Stimulated activated CD4-positive, alpha-beta T cell treated with anti-CD3 and anti-CD28 coated beads, TNF-alpha, amount 100 ng/mL, for 48 hours (primary cell): ENCODE data around the gene LRRC72.
"Not testable (repeated sequence)": the region's sequence is repeated elsewhere in the genome, so short reads cannot be mapped to it uniquely, and the experiment has no call there.

ENCODE experiments used
- DNase-seq, 3 donors: peaks; one replicate each; pipeline ENCODE4 v3.0.0-alpha.2; 2020; ENCODE audit warnings: low read depth in 3 of 3

Gene LRRC72

DNA sequence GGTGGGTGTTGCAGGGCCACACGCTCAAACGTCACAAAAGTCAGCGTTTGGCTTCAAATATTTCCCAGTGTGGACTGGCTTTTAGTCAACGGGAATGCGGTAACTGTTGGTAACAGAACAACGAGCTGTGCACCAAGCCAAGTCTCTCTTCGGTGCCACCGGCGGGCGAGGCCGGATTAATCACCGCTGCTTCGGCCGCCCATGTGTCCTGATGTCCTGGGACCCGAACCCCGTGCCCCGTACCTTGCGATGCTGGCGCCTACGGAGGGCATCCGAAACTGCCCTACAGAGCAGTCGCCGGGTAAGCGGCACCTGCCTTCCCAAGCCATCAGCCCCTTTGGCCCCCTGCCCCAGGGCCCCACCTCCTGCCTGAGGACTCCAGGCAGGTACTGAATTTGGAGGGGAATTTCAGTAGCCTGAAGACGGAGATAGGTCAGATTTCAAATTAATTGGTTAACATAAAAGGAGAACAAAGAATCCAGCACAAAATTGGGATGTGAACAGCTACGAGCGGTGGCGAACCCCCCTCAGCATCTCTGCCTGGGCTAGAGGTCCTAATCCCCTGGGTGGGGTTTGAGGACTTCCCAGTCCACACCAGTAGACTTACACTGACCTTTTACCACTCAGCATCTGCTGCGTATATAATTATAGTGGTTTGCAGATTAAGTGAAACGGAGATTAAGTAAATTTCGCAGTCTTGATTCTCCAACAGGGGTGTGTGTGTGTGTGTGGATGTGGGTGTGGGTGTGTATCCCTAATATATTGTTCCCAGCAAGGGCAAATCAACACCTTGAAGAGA, at the start of gene LRRC72:
TSS of gene LRRC72 (plus strand) at position 84 of the 799 bp plus-strand sequence. CDS start at position 212, 128 bp downstream.
- no peak for DNase-seq

DNA sequence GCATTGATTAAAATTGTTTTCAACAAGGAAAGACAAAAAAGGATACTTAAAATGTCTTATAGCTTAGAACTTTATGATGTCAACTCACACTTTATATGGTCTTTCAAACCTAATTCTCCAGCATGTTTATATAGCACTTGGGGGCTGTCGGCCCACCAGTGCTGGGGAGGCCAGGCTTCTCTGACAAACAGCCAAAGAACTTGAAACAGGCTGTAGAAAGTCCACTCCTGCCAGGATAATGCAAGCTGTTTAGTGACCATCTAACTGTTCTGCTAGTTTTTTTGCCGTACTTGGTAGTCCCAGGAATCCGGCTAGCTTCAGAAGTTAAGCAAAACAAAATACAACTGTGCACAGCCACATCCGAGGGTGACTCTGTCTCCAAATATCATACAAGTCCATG, 47.5 kb upstream of the LRRC72 start:
- DNase-seq = no peak

DNA sequence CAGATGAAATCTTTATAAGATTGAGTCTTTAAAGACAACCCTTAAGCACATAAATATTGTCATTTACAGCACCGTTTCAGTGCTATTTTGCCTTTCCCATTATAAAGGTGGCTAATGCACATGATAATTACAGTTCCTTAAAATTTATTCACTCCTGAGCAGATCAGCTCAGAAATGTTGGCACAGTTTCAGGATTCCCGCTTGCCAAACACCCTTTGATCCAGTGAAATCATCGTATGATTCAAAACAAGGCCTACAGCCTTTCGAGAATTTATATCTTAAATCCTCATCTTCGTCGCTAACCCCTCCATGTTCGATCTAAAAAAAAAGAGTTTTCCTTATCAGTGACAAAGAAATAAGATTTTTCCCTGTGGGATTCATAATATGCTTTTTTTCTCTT, 47.0 kb upstream of the LRRC72 start:
- DNase-seq = no peak

DNA sequence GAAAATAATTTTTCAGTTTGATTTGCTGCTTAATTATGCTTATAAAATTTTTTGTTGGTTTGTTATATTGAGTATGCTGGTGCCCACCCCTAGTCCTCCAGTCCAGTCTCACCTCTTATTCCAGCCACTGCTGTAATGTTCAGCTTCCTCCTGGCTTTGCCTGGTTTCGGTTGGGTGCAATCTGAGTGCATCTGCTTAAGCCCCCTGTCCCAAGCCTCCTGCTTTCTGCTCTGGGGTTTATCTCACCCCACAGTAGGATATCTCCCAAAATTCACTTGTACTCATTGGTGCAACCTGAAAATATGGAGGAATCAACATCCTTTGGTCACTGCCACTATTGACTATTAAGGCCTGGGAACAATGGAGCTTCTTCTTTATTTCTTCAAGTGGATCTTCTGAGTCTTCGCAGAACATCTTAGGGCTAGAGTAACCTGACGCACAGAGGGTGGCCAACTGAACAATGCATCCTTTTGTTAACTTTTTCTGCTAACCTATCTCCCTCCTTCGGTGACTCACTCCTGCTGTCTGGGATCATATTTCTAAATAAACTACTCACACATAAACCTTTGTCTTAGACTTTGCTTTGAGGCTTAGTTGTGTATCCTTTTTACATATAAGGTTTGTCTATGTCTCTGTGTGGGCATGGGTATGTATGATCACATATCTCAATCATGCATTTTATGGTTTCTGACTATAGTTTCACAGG, 42.0 kb upstream of the LRRC72 start:
- no peak for DNase-seq

DNA sequence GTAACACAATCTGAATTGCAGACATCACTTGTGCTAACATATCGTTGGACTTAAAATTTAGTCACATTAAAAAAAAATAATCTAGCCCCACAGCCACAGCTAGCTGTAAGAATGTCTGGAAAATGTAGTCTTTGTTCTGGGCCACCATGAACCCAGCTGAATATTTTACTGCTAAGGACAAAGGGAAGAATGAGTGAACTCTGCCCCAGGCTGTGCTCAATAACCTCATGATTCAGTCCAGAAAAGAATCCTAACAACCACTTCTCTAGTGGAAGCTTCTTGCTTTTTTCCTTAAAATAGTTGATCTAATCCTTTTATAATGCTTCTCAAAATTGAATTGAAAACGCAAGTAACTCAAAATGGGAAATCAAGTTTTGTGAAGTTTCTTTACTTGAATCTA, 35.5 kb upstream of the LRRC72 start:
- DNase-seq = no peak

DNA sequence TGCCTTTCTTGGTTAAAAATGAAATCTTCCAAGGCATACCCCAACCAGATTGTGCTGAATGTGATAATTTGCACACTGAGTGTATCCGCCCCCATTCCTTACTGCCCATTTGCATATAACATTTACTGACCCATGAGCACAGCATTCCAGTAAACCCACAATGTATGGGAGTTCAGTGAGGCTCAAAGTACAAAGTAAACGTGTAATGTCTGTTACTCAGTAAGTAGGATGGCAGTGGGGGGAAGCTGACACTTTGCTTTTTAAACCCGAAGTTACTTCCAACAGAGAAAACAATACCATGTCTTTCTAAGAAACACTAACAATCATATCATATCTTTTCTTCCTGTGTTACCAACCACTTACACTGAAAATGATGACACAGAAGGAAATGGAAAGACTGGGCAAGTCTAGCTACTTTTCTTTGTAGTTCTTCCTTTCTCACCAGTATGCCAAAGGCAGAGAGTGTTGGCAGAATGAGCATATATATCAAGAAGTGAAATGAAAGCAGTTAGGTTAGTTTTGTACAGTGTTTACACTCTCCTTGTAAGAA, 34.0 kb upstream of the LRRC72 start:
- DNase-seq = no peak

DNA sequence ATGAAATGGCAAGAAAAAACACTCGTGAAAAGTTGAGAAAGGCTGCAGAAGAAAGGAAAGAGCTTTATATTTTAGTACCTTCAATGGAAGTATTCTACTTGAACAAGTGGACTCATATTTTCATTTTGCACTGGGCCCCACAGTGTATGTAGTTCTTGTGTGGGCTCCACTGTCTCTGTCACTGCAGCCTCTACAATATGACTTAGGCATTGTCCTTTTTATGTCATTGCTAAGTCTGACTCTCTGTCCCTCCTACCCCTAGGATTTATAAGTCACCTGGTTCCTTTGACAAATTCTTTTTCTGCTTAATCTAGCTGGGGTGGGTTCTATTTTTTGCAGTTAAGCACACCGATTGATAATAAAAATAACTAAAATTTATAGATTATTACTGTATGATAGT, 33.4 kb upstream of the LRRC72 start:
- no peak for DNase-seq

DNA sequence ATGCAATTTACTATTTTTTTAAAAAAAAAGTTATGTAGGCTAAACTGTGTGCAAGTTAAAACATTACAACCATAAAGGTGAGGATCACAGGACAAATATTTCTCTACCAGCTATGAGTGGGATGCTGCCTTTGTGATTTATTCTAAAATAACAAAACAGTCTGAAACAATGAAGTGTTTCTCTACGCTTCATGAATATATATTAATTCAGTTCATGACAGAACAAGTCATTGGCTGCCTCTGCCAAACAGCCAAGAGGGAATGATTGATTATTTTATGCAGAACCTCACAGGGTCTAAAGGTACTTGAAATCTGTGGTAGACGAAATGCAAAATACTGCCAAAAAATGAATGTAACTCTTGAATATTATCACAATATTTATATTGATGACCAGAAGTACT, 32.1 kb upstream of the LRRC72 start:
- DNase-seq = no peak

DNA sequence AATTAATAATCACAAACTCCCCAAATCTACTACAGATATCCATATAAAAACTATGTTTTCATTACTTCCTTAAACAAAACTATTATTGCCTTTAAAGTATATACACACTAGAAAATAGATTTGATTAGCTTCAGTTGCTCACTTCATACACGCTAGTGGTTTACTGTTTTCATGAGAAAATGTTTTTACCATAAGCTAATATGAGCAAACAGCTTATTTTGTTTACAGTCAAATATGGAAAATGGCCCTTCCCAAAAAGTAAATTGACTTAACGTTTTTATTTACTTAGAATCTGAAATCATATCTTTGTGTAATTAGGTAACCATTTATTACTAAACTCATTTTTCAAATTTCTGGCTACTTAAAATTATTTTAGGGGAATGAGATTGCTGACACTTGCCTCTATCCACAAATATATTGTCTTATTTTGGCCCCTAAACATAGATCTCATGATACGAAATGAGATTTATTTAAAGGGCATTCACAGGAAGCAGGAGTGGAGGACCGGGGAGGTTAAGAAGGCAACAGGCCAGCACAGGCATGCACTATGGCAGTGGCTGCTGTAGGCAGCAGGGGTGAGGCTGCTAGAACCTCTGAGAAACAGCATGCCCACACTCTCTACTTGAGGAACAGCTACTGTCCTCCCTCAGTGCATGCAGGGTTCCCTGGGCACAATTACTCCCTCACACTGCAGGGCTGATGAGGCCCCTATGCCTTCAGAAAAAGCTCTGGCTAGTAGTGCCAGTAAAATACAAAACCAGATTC, 31.5 kb upstream of the LRRC72 start:
- DNase-seq = no peak

DNA sequence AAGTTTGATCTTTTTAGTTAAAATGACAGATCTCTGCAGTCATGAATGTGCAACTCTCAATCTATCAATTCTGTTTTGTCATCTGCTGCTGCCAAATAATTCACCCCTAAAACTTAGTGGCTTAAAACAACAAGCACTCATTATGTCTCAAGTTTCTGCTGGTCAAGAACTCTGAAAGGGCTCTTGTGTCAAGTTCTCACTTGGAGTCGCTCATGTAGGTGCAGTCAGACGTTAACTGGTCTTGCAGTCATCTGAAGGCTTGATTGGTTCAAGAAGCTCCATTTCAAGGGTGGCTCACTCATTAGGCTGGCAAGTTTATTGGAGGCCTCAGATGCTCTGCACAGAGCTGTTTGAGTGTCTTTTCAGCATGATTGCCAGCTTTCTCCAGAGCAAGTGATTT, 28.5 kb upstream of the LRRC72 start:
- no peak for DNase-seq

DNA sequence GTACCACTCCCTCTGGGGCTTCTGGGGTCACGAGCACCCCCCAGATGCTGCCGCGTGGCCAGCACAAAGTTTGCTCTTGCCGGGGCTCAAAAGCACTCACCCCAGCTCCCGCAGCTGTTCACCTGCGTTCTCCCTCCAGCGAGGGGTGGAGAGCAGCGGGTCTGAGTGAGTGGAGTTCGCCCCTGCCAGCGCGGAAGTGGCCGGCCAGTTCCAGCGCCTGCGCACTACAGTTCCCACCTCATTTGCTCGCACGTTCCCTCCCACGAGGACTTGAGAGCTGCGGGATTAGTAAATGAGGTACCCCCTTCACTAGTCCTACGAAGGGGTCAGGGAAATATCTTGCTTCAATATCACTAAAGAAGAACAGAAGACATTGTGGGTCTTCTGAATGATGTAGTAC, 24.3 kb upstream of the LRRC72 start:
- DNase-seq = no peak

DNA sequence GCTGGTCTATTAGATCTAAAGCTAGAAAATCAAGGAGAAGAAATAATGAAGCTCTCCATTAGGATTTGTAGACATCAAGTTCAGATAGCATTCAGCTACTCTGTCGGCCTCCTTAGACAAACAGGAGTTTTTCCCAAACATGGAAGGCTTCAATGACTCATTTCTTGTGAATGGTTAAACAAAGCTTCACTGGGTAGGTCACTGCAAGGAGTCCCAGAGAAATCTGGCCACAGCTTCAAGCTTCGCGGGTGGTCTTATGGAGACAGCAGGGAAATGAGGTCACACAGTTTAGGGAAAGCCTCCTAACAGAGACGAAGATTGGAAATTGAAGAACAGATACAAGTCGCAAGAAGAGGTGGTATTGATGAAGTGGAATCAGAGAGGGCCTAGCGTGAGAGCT, 22.6 kb upstream of the LRRC72 start:
- no peak for DNase-seq

DNA sequence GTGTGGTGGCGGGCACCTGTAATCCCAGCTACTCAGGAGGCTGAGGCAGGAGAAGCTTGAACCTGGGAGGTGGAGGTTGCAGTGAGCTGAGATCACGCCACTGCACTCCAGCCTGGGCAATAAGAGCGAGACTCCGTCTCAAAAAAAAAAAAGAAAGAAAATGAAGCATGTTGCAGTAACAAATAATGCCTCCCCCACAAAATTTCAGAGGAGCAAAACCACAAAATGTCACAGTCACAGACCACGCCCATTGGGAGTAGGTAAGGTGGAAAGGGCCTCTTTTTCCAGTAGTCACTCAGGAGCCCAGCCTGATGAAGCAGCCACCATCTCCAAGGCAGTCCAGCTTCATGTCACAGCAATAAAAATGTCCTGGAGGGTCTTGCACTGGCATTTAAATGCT, 20.2 kb upstream of the LRRC72 start:
- not testable (repeated sequence) for DNase-seq

DNA sequence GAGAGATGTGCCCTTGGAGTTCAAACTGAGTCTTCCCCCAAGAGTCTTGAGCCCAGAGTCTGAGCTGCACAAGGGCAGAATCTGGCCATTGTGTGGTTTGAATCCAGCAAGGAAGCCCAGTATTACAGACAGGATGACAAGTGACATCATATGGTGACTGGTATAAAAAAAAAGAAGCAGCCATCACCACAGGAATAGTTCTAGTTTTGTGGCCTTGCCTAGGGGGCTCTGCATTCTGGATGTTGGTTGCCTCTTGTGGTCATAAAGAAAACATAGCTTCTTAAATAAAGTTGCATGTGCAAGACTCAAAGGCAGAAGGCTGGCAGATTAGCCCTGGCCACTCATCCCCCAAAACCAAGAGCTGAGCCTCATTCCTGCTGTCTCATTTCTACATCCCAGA, 16.8 kb upstream of the LRRC72 start:
- DNase-seq = no peak

DNA sequence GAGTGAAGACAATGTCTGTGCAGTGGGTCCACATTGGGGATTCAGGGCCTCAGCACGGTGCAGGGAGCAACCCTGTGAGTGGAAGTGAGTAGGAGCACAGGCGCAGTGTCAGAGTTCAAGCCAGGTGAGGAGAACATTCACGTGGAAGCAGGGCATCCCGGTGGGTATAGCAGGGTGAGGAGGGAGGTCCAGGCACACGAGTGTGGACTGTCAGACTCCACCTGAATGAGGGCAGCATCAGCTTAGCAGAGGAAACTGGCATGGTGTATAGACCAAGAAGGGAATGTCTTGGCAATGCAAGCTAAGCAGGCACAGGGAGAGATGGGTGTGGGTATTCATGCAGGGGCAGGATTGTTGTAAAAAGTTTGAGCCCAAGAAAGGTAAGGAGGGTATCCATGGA, 15.3 kb upstream of the LRRC72 start:
- no peak for DNase-seq

DNA sequence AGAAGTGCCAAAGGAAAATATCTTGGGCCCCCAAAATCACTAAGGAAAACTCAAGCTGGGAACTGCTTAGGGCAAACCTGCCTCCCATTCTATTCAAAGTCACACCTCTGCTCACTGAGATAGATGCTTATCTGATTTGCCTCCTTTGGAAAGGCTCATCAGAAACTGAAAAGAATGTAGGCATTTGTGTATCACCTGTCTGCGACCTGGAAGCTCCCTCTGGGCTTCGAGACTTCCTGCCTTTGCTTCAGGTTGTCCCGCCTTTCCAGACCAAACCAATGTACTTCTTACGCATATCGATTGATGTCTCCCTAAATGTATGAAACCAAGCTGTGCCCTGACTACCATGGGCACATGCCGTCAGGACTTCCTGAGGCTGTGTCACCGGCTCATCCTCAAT, 14.5 kb upstream of the LRRC72 start:
- no peak for DNase-seq

DNA sequence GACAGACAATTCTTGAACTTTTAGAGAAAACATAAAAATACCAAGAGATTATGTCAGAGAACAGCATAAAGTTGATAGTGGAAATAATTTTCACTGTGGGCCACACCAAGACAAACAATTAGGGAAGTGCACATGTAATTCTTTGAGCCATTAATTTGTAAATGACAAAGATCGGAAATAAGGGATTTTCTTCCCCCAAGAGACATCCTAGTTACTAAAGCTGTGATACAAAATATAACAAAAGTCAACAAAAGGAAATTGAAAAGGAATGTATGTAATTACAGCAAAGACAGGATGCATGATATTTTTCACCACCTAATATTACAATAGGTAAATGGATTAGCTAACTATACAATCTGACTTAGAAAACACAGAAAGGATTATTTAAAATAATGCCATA, 12.4 kb upstream of the LRRC72 start:
- DNase-seq = no peak

DNA sequence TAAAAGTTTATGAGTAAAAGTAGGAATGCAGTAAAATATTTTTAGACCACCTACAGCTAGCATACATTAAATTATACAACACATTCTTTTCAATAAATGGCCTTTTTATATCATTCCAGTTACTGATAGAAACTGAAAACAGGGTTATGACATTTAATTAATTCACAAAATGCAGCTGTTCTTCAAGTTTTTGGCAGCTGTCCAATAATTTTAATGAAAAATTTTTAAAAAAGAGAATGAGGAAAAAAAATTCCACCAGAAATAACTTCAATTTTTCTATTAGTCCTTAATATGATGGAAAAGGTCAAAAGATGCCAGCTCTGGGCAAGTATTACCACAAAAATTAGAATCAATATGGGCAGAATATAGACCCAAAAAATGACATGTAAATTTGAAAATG, 11.9 kb upstream of the LRRC72 start:
- no peak for DNase-seq

DNA sequence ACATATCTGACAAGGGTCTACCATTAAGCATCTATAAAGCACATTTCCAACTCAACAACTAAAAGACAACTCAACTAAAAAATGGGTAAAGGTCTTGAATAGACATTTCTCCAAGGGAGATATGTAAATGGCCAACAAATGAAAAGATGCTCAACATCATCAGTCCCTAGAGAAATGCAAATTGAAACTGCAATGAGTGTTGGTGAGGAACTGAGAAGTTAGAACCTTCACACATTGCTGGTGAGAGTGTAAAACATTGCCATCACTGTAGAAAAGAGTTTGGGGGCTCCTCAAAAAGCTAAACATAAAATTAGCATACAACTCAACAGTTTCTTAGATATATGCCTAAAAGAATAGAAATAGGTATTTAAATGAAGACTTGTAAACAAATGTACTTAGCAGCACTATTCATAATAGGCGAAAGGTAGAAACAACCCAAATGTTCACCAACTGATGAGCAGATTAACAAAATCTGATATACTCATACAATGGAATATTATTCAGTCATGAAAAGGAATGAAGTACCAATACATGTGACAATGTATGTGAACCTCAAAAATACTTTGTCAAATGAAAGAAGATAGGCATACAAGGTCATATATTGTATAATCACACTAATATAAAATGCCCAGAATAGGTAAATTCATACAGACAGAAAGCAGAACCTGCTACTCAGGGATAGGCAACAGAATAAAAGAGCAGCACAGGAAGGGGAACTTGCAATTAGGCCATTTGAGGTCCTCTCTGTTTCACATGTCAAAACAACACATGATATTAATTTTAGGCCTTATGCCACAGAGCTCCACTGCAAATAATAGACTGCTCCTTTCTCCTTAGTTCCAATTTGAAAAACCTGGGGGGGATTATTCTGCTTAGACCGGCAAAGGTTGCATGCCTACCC, 10.6 kb upstream of the LRRC72 start:
- no peak for DNase-seq

DNA sequence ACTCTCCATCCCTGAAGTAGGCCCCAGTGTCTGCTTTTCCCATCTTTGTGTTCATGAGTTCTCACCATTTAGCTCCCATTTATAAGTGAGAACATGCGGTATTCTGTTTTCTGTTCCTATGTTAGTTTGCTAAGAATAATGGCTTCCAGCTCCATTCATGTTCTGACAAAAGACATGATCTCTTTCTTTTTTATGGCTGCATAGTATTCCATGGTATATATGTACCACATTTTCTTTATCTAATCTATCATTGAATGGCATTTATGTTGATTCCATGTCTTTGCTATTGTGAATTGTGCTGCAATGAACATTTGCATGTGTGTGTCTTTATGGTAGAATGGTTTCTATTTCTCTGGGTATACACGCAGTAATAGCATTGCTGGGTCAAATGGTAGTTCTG, 6.6 kb upstream of the LRRC72 start:
- not testable (repeated sequence) for DNase-seq

DNA sequence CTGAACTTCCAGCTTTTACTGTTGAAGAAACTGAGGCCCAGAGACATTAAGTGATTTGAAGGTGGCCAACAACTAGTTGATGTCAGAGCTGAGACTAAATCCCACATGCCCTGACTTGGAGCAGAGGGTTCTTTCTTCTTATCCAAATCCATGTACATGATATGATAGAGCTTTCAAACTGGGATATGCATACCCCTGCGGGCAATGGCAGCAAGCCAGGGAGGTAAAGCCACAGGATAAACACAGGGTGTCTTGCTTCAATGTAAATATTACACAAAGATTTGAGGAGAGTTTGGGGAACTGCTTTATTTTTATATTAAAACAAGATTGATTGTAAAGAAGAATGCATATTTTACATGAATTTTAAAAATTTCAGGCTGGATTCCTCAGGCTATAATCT, 2.3 kb upstream of the LRRC72 start:
- no peak for DNase-seq
